KMS-11 (cell line): ENCODE measurements around the gene FAM149B1.

ENCODE experiments used
- H2AFZ ChIP-seq: fragments of 200-600 bp; sonication (generic); 2 replicates; pipeline ENCODE4 v1.6.1; 2016; ENCODE audit warnings: antibody characterized with exemption, mixed run types, low read depth
- H3K27ac ChIP-seq: fragments of 200-600 bp; sonication (generic); 2 replicates; pipeline ENCODE4 v1.6.1; 2016; ENCODE audit warnings: mild to moderate bottlenecking, mixed run types
- H3K27me3 ChIP-seq: fragments of 200-600 bp; sonication (generic); 2 replicates; pipeline ENCODE4 v1.6.1; 2017; ENCODE audit warnings: mild to moderate bottlenecking, low read depth, mixed run types, moderate library complexity; ENCODE audit not compliant: insufficient read depth
- H3K36me3 ChIP-seq: fragments of 200-600 bp; sonication (generic); 2 replicates; pipeline ENCODE4 v1.6.1; 2017; ENCODE audit warnings: mild to moderate bottlenecking, mixed run types; ENCODE audit not compliant: insufficient read depth
- H3K4me1 ChIP-seq: fragments of 200-600 bp; sonication (generic); 2 replicates; pipeline ENCODE4 v1.6.1; 2016; ENCODE audit warnings: mild to moderate bottlenecking, low read depth, mixed run types; ENCODE audit not compliant: poor library complexity, severe bottlenecking
- H3K4me2 ChIP-seq: fragments of 200-600 bp; sonication (generic); 2 replicates; pipeline ENCODE4 v1.7.0; 2016; ENCODE audit warnings: mild to moderate bottlenecking, mixed run types
- H3K4me3 ChIP-seq: fragments of 200-600 bp; sonication (generic); IDR thresholded peaks from 2 replicates; pipeline ENCODE4 v1.6.1; 2017; ENCODE audit warnings: low read depth, low read length, mixed read lengths; ENCODE audit not compliant: insufficient read depth
- H3K79me2 ChIP-seq: fragments of 200-600 bp; sonication (generic); 2 replicates; pipeline ENCODE4 v1.6.1; 2016; ENCODE audit warnings: low read depth, mixed run types; ENCODE audit not compliant: insufficient read depth
- H3K9ac ChIP-seq: fragments of 200-600 bp; sonication (generic); 2 replicates; pipeline ENCODE4 v1.6.1; 2016; ENCODE audit warnings: mild to moderate bottlenecking, mixed run types
- H4K20me1 ChIP-seq: fragments of 200-600 bp; sonication (generic); 2 replicates; pipeline ENCODE4 v1.6.1; 2016; ENCODE audit warnings: mild to moderate bottlenecking, mixed run types; ENCODE audit not compliant: insufficient read depth
- TF ChIP-seq, protein P1 (sequence below): fragments of 200-600 bp; sonication (generic); conservative IDR thresholded peaks from 2 replicates; pipeline ENCODE4 v1.6.1; 2017; ENCODE audit warnings: low read depth, mild to moderate bottlenecking, antibody characterized with exemption, low read length, moderate library complexity, mixed read lengths

Gene FAM149B1

GRCh38 chr10:73229567-73229966 is 61.6 kb downstream of the FAM149B1 start:
- Histone ChIP-seq H3K79me2 (no peaks in the 10 kb centered on the region), H4K20me1 (no peaks in the 10 kb centered on the region), H3K27me3 (no peaks in the 10 kb centered on the region), H2AFZ (no peak overlapping the region), H3K4me2 (no peak overlapping the region), H3K36me3 (no peaks in the 10 kb centered on the region), H3K4me3 (no peak overlapping the region), H3K27ac (no peak overlapping the region), H3K4me1 (no peaks in the 10 kb centered on the region), H3K9ac (no peak overlapping the region)
- TF ChIP-seq, protein P1, sequence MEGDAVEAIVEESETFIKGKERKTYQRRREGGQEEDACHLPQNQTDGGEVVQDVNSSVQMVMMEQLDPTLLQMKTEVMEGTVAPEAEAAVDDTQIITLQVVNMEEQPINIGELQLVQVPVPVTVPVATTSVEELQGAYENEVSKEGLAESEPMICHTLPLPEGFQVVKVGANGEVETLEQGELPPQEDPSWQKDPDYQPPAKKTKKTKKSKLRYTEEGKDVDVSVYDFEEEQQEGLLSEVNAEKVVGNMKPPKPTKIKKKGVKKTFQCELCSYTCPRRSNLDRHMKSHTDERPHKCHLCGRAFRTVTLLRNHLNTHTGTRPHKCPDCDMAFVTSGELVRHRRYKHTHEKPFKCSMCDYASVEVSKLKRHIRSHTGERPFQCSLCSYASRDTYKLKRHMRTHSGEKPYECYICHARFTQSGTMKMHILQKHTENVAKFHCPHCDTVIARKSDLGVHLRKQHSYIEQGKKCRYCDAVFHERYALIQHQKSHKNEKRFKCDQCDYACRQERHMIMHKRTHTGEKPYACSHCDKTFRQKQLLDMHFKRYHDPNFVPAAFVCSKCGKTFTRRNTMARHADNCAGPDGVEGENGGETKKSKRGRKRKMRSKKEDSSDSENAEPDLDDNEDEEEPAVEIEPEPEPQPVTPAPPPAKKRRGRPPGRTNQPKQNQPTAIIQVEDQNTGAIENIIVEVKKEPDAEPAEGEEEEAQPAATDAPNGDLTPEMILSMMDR, result no peak

DNA sequence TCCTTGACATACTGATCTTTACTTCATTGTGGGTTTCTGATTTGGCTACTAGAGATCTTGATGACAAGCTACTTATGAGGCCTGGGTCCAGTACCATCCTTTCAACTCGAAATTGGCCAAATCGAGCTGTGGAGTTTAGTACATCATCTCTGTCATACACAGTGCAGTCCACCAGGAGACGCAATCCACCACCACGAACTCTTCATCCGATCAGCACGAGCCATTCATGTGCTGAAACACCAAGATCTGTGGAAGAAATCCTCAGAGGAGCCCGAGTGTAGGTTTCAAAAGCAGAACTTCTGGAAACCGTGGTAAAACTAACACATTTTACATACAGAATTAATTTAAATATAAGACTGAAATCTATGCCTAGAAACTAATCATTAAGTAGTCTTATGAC is 65.0 kb downstream of the FAM149B1 start:
- no peak overlapping the region for H3K27ac ChIP-seq
- no peaks in the 10 kb centered on the region for H4K20me1 ChIP-seq
- no peak overlapping the region for H2AFZ ChIP-seq
- no peak overlapping the region for H3K9ac ChIP-seq
- no peak overlapping the region for H3K4me2 ChIP-seq
- no peaks in the 10 kb centered on the region for H3K79me2 ChIP-seq
- H3K4me1 ChIP-seq, result no peaks in the 10 kb centered on the region
- no peaks in the 10 kb centered on the region for H3K27me3 ChIP-seq
- H3K36me3 ChIP-seq, result no peaks in the 10 kb centered on the region
- TF ChIP-seq, protein P1, result no peak
- H3K4me3 ChIP-seq, result no peak overlapping the region

DNA sequence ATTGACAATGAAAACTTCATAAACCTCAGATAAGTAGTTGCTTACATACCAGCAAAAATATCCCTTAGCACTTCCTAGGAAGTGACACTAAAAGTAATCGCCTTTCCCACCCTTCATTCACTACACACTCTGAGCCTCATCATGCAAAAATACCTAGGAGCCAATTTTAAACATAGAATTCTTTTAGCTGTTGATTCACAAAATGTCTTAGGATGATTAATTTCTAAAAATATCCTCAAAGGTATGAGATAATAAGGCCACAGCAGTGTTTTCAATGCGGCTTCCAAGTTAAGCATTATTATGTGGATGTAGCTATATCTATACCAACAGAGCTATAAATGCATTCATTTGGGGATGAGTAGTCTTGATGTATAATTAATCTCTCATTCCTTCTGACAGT is 66.0 kb downstream of the FAM149B1 start:
- Histone ChIP-seq H3K36me3 (no peaks in the 10 kb centered on the region), H3K27me3 (no peaks in the 10 kb centered on the region), H3K4me1 (no peaks in the 10 kb centered on the region), H3K27ac (no peak overlapping the region), H3K79me2 (no peaks in the 10 kb centered on the region), H4K20me1 (no peaks in the 10 kb centered on the region), H3K4me2 (no peak overlapping the region), H2AFZ (no peak overlapping the region), H3K4me3 (no peak overlapping the region), H3K9ac (no peak overlapping the region)
- TF ChIP-seq, protein P1, result no peak

GRCh38 chr10:73234695-73235094 is 66.8 kb downstream of the FAM149B1 start:
- no peak overlapping the region for H3K4me2 ChIP-seq
- no peaks in the 10 kb centered on the region for H3K36me3 ChIP-seq
- no peaks in the 10 kb centered on the region for H3K79me2 ChIP-seq
- H3K9ac ChIP-seq, result no peak overlapping the region
- no peaks in the 10 kb centered on the region for H3K4me1 ChIP-seq
- TF ChIP-seq, protein P1, result no peak
- H4K20me1 ChIP-seq, result no peaks in the 10 kb centered on the region
- H3K27me3 ChIP-seq, result no peaks in the 10 kb centered on the region
- no peak overlapping the region for H3K27ac ChIP-seq
- H2AFZ ChIP-seq, result no peak overlapping the region
- H3K4me3 ChIP-seq, result no peak overlapping the region
